Endothelial cell (in vitro differentiated cells): ENCODE data around the gene XRCC6. TPM values are rescaled to one million over a fixed set of nuclear protein-coding genes. Genes with fewer than 3 reads are reported as not detected.
A peak's percentile ranks its signal among the peaks of the same experiment; 100 is the strongest.

Source experiments
- DNase-seq: peaks from one replicate; pipeline ENCODE4 v3.0.0; 2021; ENCODE audit warnings: low spot score
- H3K27ac Mint-ChIP-seq: one replicate; pipeline ENCODE4 v1.8.0; 2021; ENCODE audit warnings: mixed read lengths, inconsistent platforms; ENCODE audit not compliant: unreplicated experiment
- H3K27me3 Mint-ChIP-seq: one replicate; pipeline ENCODE4 v1.8.0; 2021; ENCODE audit warnings: mild to moderate bottlenecking, moderate library complexity, mixed read lengths, inconsistent platforms; ENCODE audit not compliant: unreplicated experiment
- H3K36me3 Mint-ChIP-seq: one replicate; pipeline ENCODE4 v1.8.0; 2021; ENCODE audit warnings: mild to moderate bottlenecking, low read depth, mixed read lengths, inconsistent platforms; ENCODE audit not compliant: unreplicated experiment
- H3K4me1 Mint-ChIP-seq: one replicate; pipeline ENCODE4 v1.8.0; 2021; ENCODE audit warnings: mild to moderate bottlenecking, mixed read lengths, inconsistent platforms; ENCODE audit not compliant: unreplicated experiment
- H3K4me3 Mint-ChIP-seq: one replicate; pipeline ENCODE4 v1.8.0; 2021; ENCODE audit warnings: mild to moderate bottlenecking, mixed read lengths, inconsistent platforms; ENCODE audit not compliant: unreplicated experiment
- H3K9me3 Mint-ChIP-seq: one replicate; pipeline ENCODE4 v1.8.0; 2021; ENCODE audit warnings: mixed read lengths, inconsistent platforms; ENCODE audit not compliant: unreplicated experiment
- total RNA-seq: library from RNA; stranded (reverse); fragmentation: NEBNext Ultra II Directional; extraction: Animal tissue kit (Norgen Biotek cat#: 25700); gene quantifications from one replicate; pipeline ENCODE4 v1.2.1, GENCODE V29; 2021; ENCODE audit not compliant: unreplicated experiment
- TF ChIP-seq, protein P1 (sequence below): fragments of 200-600 bp; sonication (generic); IDR thresholded peaks from one replicate; pipeline ENCODE4 v1.5.0; 2021; ENCODE audit warnings: antibody characterized with exemption; ENCODE audit not compliant: unreplicated experiment

The XRCC6 gene
- total RNA-seq, 1 donor from 2014 or later, result 211 TPM

DNA sequence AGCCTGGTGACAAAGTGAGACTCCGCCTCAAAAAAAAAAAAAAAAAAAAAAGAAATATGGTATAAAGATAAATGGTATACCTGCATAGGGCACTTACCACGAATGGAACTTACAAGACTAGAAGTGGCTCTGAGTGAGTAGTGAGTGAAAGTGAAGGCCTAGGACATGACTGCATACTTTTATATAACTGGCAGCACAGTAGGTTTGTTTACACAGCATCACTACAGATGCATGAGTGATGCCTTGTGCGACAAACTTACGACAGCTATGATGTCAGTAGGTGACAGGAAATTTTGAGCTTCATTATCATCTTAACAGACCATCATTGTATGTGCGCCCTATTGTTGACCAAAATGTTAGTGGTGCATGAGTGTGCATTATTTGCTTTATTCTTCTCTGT lies 17.7 kb downstream of the XRCC6 start:
- no peak for DNase-seq
- Mint-ChIP-seq H3K27ac (peak overlapping the region; percentile 64), H3K4me3 (peak overlapping the region; percentile 76), H3K27me3 (no peaks in the 10 kb centered on the region), H3K9me3 (no peaks in the 10 kb centered on the region), H3K36me3 (peaks cover 33% of the 10 kb centered on the region), H3K4me1 (no peaks in the 10 kb centered on the region)
- TF ChIP-seq, protein P1, sequence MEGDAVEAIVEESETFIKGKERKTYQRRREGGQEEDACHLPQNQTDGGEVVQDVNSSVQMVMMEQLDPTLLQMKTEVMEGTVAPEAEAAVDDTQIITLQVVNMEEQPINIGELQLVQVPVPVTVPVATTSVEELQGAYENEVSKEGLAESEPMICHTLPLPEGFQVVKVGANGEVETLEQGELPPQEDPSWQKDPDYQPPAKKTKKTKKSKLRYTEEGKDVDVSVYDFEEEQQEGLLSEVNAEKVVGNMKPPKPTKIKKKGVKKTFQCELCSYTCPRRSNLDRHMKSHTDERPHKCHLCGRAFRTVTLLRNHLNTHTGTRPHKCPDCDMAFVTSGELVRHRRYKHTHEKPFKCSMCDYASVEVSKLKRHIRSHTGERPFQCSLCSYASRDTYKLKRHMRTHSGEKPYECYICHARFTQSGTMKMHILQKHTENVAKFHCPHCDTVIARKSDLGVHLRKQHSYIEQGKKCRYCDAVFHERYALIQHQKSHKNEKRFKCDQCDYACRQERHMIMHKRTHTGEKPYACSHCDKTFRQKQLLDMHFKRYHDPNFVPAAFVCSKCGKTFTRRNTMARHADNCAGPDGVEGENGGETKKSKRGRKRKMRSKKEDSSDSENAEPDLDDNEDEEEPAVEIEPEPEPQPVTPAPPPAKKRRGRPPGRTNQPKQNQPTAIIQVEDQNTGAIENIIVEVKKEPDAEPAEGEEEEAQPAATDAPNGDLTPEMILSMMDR, result no peak

DNA sequence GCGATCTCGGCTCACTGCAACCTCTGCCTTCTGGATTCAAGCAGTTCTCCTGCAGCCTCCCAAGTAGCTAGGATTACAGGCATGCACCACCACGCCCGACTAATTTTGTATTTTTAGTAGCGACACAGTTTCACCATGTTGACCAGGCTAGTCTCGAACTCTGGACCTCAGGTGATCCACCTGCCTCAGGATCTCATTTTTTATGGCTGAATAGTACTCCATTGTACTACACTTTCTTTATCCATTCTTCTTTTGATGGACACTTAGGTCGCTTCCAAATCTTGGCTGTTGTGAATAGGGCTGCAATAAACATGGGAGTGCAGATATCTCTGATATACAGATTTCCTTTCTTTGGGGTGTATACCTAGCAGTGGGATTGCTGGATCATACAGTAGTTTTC lies 20.8 kb downstream of the XRCC6 start:
- H3K36me3 Mint-ChIP-seq, result peaks cover 23% of the 10 kb centered on the region
- H3K27me3 Mint-ChIP-seq, result no peaks in the 10 kb centered on the region
- TF ChIP-seq, protein P1, result no peak
- no peak for DNase-seq
- H3K4me3 Mint-ChIP-seq, result peak overlapping the region; percentile 7
- no peaks in the 10 kb centered on the region for H3K4me1 Mint-ChIP-seq
- H3K9me3 Mint-ChIP-seq, result no peaks in the 10 kb centered on the region
- H3K27ac Mint-ChIP-seq, result no peak overlapping the region

DNA sequence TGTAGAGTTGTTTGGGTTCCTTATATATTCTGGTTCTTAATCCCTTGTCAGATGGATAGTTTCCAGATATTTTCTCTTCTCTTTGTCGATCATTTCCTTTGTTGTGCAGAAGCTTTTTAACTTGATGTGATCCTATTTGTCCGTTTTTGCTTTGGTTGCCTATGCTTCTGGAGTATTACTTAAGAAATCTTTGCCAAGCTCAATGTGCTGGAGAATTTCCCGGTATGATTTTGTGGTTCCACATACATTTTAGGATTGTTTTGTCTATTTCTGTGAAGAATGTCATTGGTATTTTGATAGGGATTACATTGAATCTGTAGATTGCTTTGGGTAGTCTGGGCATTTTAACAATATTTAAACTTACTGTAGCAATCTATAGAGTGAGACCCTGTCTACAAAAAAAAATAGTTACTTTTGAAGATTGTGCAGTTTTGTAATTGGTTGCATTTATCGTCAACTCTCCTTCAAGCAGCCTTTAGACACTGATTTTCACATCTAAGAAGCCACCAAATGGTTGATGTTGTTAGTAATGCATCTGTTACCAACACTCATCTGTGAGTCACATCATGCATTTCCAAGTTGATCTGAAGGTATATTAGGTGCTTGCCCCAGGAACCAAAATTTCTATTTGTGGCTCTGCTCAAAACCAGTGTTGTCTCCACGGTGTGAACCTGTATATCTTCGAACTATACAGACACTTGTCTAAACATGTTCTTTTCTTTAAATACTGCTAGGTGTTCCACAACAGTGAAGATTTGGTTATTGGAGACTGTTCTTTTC lies 21.4 kb downstream of the XRCC6 start:
- Mint-ChIP-seq H3K36me3 (peaks cover 23% of the 10 kb centered on the region), H3K9me3 (no peaks in the 10 kb centered on the region), H3K4me3 (no peak overlapping the region), H3K27me3 (no peaks in the 10 kb centered on the region), H3K4me1 (no peaks in the 10 kb centered on the region), H3K27ac (no peak overlapping the region)
- DNase-seq, result no peak
- TF ChIP-seq, protein P1, result no peak

DNA sequence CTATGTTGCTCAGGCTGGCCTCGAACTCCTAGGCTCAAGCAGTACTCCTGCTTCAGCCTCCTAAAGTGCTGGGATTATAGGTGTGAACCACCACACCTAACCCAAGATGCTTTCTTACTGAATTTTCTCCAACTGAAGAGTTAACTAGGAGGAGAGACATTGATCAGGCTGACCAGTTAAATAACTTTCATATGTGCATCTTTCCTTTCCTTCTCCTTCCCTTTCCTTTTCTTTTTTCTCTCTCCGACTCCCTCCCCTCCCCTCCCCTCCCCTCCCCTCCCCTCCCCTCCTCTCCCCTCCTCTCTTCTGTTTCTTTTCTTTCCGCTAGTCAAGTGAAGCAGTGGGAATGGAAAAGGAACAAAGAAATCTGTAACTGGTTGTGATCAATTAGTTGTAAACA lies 26.7 kb downstream of the XRCC6 start:
- no peak for DNase-seq
- no peak overlapping the region for H3K27ac Mint-ChIP-seq
- H3K4me1 Mint-ChIP-seq, result no peaks in the 10 kb centered on the region
- H3K4me3 Mint-ChIP-seq, result no peak overlapping the region
- TF ChIP-seq, protein P1, result no peak
- no peaks in the 10 kb centered on the region for H3K27me3 Mint-ChIP-seq
- no peaks in the 10 kb centered on the region for H3K9me3 Mint-ChIP-seq
- peaks cover 17% of the 10 kb centered on the region for H3K36me3 Mint-ChIP-seq

DNA sequence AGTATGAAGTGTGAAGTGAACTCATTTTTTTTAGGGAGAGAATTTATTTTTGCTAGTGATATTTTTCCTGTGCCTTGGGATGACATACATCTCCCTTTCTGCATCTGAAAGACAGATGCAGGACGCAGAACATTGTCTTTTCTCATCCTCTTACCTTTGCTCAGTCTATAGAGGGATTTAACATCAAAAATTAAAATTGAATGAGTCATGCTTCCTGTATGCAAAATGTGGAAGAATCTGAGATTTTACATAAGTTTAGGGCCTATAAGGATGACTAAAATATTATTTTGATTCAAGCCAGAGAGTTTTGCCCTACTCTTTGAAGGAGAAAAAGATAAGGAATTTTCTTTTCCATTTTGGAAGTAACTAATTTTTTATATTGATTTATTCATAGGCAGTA lies 27.3 kb downstream of the XRCC6 start:
- H3K4me3 Mint-ChIP-seq, result no peak overlapping the region
- peaks cover 21% of the 10 kb centered on the region for H3K36me3 Mint-ChIP-seq
- H3K4me1 Mint-ChIP-seq, result no peaks in the 10 kb centered on the region

More for the DNA sequence above, 27.3 kb downstream of the XRCC6 start:
- Mint-ChIP-seq H3K27ac (no peak overlapping the region), H3K9me3 (no peaks in the 10 kb centered on the region), H3K27me3 (no peaks in the 10 kb centered on the region)
- no peak for DNase-seq
- TF ChIP-seq, protein P1, result no peak
